Astrocyte (in vitro differentiated cells and primary cell): ENCODE measurements around the gene ANKRD62. TPM values are rescaled to one million over a fixed set of nuclear protein-coding genes. Genes with fewer than 3 reads are reported as not detected.

Source experiments
- DNase-seq: peaks from one replicate; pipeline ENCODE4 v3.0.0-alpha.2; 2010; ENCODE audit warnings: low read depth
- FAIRE-seq: peaks from 2 replicates; lab custom pipeline; 2011; peaks lifted over from hg19 to GRCh38; lab: Jason Lieb, UNC
- H2AFZ ChIP-seq: 2 replicates; pipeline ENCODE4 v1.6.0; 2012; ENCODE audit warnings: low read depth, low read length, inconsistent platforms
- H3K27ac ChIP-seq: 2 replicates; pipeline ENCODE4 v1.5.1; 2011; ENCODE audit warnings: low read depth, low read length, inconsistent platforms
- H3K27me3 ChIP-seq: 2 replicates; pipeline ENCODE4 v1.6.0; 2011; ENCODE audit warnings: low read length, inconsistent platforms; ENCODE audit not compliant: insufficient read depth
- H3K36me3 ChIP-seq: 2 replicates; pipeline ENCODE4 v1.5.1; 2011; ENCODE audit warnings: low read length, inconsistent platforms; ENCODE audit not compliant: insufficient read depth
- H3K4me1 ChIP-seq: 2 replicates; pipeline ENCODE4 v1.5.1; 2011; ENCODE audit warnings: low read length, inconsistent platforms; ENCODE audit not compliant: insufficient read depth
- H3K4me2 ChIP-seq: 2 replicates; pipeline ENCODE4 v1.6.0; 2012; ENCODE audit warnings: low read length, inconsistent platforms
- H3K4me3 ChIP-seq: 2 replicates; pipeline ENCODE4 v1.5.1; 2011; ENCODE audit warnings: low read depth, mild to moderate bottlenecking, low read length, inconsistent platforms; ENCODE audit not compliant: insufficient read depth
- H3K79me2 ChIP-seq: 2 replicates; pipeline ENCODE4 v1.6.0; 2012; ENCODE audit warnings: mild to moderate bottlenecking, low read length, inconsistent platforms; ENCODE audit not compliant: insufficient read depth
- H3K9ac ChIP-seq: 2 replicates; pipeline ENCODE4 v1.6.0; 2012; ENCODE audit warnings: mild to moderate bottlenecking, low read length, inconsistent platforms
- H3K9me3 ChIP-seq: 2 replicates; pipeline ENCODE4 v1.5.1; 2012; ENCODE audit warnings: low read depth, mild to moderate bottlenecking, low read length, inconsistent platforms; ENCODE audit not compliant: insufficient read depth
- H4K20me1 ChIP-seq: 2 replicates; pipeline ENCODE4 v1.6.0; 2012; ENCODE audit warnings: low read length, inconsistent platforms; ENCODE audit not compliant: insufficient read depth
- H3K27ac Mint-ChIP-seq: one replicate; pipeline ENCODE4 v1.8.0; 2021; ENCODE audit warnings: mild to moderate bottlenecking, mixed read lengths; ENCODE audit not compliant: unreplicated experiment
- H3K27me3 Mint-ChIP-seq: one replicate; pipeline ENCODE4 v1.8.0; 2021; ENCODE audit warnings: low read depth, mixed read lengths; ENCODE audit not compliant: unreplicated experiment
- H3K36me3 Mint-ChIP-seq: one replicate; pipeline ENCODE4 v1.8.0; 2021; ENCODE audit warnings: low read depth, mixed read lengths; ENCODE audit not compliant: unreplicated experiment
- H3K4me1 Mint-ChIP-seq: one replicate; pipeline ENCODE4 v1.8.0; 2021; ENCODE audit warnings: low read depth, mixed read lengths; ENCODE audit not compliant: unreplicated experiment
- H3K4me3 Mint-ChIP-seq: one replicate; pipeline ENCODE4 v1.8.0; 2021; ENCODE audit warnings: mild to moderate bottlenecking, moderate library complexity, mixed read lengths; ENCODE audit not compliant: unreplicated experiment
- H3K9me3 Mint-ChIP-seq: one replicate; pipeline ENCODE4 v1.8.0; 2021; ENCODE audit warnings: mild to moderate bottlenecking, mixed read lengths; ENCODE audit not compliant: unreplicated experiment
- EZH2 ChIP-seq: IDR thresholded peaks from 2 replicates; pipeline ENCODE4 v1.6.1; 2012; ENCODE audit warnings: mild to moderate bottlenecking, low read length, inconsistent platforms; ENCODE audit not compliant: insufficient read depth
- total RNA-seq: library from RNA; stranded (reverse); gene quantifications from 2 replicates; pipeline ENCODE4 v1.2.1, GENCODE V29; 2021
- TF ChIP-seq, protein P1 (sequence below): IDR thresholded peaks from 2 replicates; pipeline ENCODE4 v1.5.1; 2011; ENCODE audit warnings: low read depth, mild to moderate bottlenecking, inconsistent platforms, low read length, moderate library complexity; ENCODE audit not compliant: insufficient read depth

The ANKRD62 gene
- total RNA-seq, 1 donor from 2014 or later, result not detected

DNA sequence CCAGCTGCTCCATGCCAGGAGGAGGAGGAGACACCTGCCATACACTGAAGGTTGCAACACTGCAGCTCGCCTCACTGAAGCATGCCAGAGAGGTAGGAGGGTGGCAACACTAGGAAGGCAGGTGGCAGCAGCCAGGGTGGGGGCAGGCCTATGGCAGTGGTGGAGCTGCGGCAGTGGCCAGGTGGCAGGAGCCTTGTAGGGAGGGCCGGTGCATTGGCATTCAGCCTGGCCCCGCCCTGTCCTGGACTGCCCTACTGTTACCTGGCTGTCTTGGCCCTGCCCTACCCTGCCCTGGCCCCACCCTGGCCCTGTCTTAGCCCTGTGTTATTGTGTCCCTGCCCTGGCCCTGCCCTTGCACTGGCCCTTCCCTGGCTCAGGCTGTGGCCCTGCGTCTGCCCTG, 7.4 kb upstream of the ANKRD62 start:
- H3K4me2 ChIP-seq, result no peak overlapping the region
- no peak overlapping the region for H3K27ac ChIP-seq
- H3K4me1 ChIP-seq, result no peaks in the 10 kb centered on the region
- no peak for FAIRE-seq
- no peak overlapping the region for H2AFZ ChIP-seq
- peaks cover 14% of the 10 kb centered on the region for H3K27me3 Mint-ChIP-seq
- H4K20me1 ChIP-seq, result no peaks in the 10 kb centered on the region
- TF ChIP-seq, protein P1, sequence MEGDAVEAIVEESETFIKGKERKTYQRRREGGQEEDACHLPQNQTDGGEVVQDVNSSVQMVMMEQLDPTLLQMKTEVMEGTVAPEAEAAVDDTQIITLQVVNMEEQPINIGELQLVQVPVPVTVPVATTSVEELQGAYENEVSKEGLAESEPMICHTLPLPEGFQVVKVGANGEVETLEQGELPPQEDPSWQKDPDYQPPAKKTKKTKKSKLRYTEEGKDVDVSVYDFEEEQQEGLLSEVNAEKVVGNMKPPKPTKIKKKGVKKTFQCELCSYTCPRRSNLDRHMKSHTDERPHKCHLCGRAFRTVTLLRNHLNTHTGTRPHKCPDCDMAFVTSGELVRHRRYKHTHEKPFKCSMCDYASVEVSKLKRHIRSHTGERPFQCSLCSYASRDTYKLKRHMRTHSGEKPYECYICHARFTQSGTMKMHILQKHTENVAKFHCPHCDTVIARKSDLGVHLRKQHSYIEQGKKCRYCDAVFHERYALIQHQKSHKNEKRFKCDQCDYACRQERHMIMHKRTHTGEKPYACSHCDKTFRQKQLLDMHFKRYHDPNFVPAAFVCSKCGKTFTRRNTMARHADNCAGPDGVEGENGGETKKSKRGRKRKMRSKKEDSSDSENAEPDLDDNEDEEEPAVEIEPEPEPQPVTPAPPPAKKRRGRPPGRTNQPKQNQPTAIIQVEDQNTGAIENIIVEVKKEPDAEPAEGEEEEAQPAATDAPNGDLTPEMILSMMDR, result no peak
- TF ChIP-seq EZH2, result no peak
- H3K9me3 ChIP-seq, result no peaks in the 10 kb centered on the region
- no peak overlapping the region for H3K4me3 Mint-ChIP-seq
- H3K27me3 ChIP-seq, result no peaks in the 10 kb centered on the region
- no peak for DNase-seq
- no peak overlapping the region for H3K4me3 ChIP-seq
- no peaks in the 10 kb centered on the region for H3K9me3 Mint-ChIP-seq
- H3K4me1 Mint-ChIP-seq, result no peaks in the 10 kb centered on the region
- no peaks in the 10 kb centered on the region for H3K36me3 ChIP-seq
- H3K36me3 Mint-ChIP-seq, result peaks cover 3% of the 10 kb centered on the region
- no peak overlapping the region for H3K27ac Mint-ChIP-seq
- no peak overlapping the region for H3K9ac ChIP-seq
- no peaks in the 10 kb centered on the region for H3K79me2 ChIP-seq

DNA sequence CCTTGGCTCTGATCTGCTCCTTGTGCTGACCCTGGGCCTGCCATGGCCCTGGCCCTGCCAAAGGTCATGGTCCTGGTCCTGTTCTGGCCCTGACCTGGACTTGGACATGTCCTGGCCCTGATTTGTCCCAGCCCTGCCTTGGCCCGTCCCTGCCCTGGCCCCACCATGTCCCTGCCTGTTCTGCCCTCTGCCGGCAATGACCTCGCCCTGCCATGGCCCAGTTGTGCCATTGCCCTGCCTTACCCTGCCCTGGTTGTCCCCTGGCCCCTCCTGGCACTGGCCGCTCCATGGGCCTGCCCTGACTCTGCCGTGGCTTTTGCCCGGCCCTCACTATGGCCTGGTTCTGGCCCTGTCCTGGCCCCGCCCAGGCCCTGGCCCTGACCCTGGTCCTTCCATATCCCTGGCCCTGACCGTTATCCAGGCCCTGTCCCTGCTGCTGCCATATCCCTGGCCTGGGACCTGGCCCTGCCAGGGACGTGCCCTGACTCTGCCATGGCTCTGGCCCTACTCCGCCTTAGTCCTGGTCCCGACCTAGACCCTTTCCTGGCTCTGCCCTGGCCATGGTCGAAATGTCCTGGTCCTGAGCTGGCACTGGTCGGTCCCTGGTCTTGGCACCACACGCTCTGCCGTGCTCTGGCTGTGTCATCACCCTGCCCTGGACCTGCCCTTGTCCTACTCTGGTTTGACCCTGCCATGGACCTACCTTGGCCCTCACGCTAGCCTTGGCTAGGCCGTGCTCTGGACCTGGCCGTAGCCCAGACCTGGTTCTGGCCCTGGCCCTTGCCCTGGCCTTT, 6.8 kb upstream of the ANKRD62 start:
- Histone ChIP-seq H3K27ac (no peak overlapping the region), H2AFZ (no peak overlapping the region), H3K4me1 (no peaks in the 10 kb centered on the region), H3K9me3 (no peaks in the 10 kb centered on the region), H3K79me2 (no peaks in the 10 kb centered on the region), H4K20me1 (no peaks in the 10 kb centered on the region), H3K4me2 (no peak overlapping the region), H3K36me3 (no peaks in the 10 kb centered on the region), H3K9ac (no peak overlapping the region), H3K27me3 (no peaks in the 10 kb centered on the region), H3K4me3 (no peak overlapping the region)
- Mint-ChIP-seq H3K4me1 (no peaks in the 10 kb centered on the region), H3K4me3 (no peak overlapping the region), H3K36me3 (peaks cover 3% of the 10 kb centered on the region), H3K27me3 (peaks cover 15% of the 10 kb centered on the region), H3K27ac (no peak overlapping the region), H3K9me3 (no peaks in the 10 kb centered on the region)
- DNase-seq (no peak), FAIRE-seq (no peak)
- TF ChIP-seq EZH2, result no peak
- TF ChIP-seq, protein P1, result no peak

DNA sequence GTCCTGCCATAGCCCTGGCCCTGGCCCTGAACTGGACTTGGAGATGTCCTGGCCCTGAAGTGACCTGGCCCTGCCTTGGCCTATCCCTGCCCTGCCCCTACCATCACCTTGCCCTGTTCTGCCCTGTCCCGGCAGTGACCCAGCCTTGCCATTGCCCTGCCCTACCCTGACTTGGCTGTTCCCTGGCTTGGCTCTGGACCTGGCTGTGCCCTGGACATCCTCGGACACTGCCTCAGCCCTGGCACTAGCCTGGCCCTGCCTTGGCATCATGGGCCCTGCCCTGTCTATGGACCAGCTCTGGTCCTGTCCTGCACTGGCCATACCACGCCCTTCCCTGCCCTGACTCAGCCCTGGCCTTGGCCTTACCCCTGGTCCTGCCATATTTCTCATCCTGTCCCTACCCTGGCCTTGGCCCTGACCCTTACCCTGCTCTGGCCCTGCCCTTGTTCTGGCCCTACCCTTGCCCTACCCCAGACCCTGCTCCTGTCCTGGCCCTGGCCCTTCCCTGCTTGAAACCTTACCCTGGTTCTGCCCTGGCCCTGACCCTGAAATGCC, 6.1 kb upstream of the ANKRD62 start:
- no peak overlapping the region for H3K27ac ChIP-seq
- FAIRE-seq, result no peak
- Mint-ChIP-seq H3K4me3 (no peak overlapping the region), H3K4me1 (no peaks in the 10 kb centered on the region), H3K27me3 (peaks cover 15% of the 10 kb centered on the region), H3K9me3 (no peaks in the 10 kb centered on the region), H3K27ac (no peak overlapping the region), H3K36me3 (peaks cover 3% of the 10 kb centered on the region)
- no peaks in the 10 kb centered on the region for H3K36me3 ChIP-seq
- no peak for DNase-seq
- H2AFZ ChIP-seq, result no peak overlapping the region
- no peak overlapping the region for H3K9ac ChIP-seq
- H3K9me3 ChIP-seq, result no peaks in the 10 kb centered on the region
- no peaks in the 10 kb centered on the region for H3K79me2 ChIP-seq
- H3K4me3 ChIP-seq, result no peak overlapping the region
- no peaks in the 10 kb centered on the region for H3K4me1 ChIP-seq
- H4K20me1 ChIP-seq, result no peaks in the 10 kb centered on the region
- no peaks in the 10 kb centered on the region for H3K27me3 ChIP-seq
- TF ChIP-seq, protein P1, result no peak
- TF ChIP-seq EZH2, result no peak
- H3K4me2 ChIP-seq, result no peak overlapping the region
